ENCODE measurements around the gene OTOS.

GRCh38 chr2:240127911-240128607 is 12.4 kb downstream of the OTOS start:
- TF ChIP-seq EZH2phosphoT487 (IDR thresholded peaks at IDR 0.05; ENCODE audit: borderline replicate concordance, low read depth, low read length) (no peak), CTCF (conservative IDR thresholded peaks at IDR 0.05; ENCODE audit: low read length) (no peak)
